HepG2 (cell line): ENCODE measurements around the gene FGFBP2. TPM values are rescaled to one million over a fixed set of nuclear protein-coding genes. Genes with fewer than 3 reads are reported as not detected.

Experiments
- ATAC-seq: fragments of 200-7000 bp; cut with Tn5 transposase; 3 replicates; pipeline ENCODE4 v1.9.1; 2020; ENCODE audit warnings: mild to moderate bottlenecking, moderate library complexity
- BruUV-seq: library from RNA; stranded (reverse); fragments of 400-500 nt; replicated peaks from 2 replicates; lab custom pipeline; 2021; lab: Mats Ljungman, UMichigan
- CTCF ChIA-PET: fragments of 300-600 bp; formaldehyde crosslinking; extraction: SDS; loops from one replicate; lab custom pipeline; 2021; ENCODE audit warnings: low total read pairs, inconsistent platforms, low intra/inter-chr PET ratio; lab: Yijun Ruan, JAX
- POLR2A ChIA-PET: fragments of 350-600 bp; sonication (Branson Sonifier 250); formaldehyde crosslinking; loops from one replicate; lab custom pipeline; 2020; ENCODE audit warnings: antibody characterized with exemption, inconsistent platforms; lab: Yijun Ruan, JAX
- DNase-seq: peaks from one replicate; pipeline ENCODE4 v3.0.0-alpha.2; 2015; ENCODE audit warnings: low spot score
- FAIRE-seq: peaks from 3 replicates; lab custom pipeline; 2011; peaks lifted over from hg19 to GRCh38; lab: Jason Lieb, UNC
- H2AFZ ChIP-seq: one replicate; pipeline ENCODE4 v1.6.1; 2011; ENCODE audit warnings: low read length, inconsistent platforms
- H3K27ac ChIP-seq: fragments of 300-600 bp; 3 replicates; pipeline ENCODE4 v1.8.0; 2011; ENCODE audit warnings: mixed run types, mild to moderate bottlenecking, mixed read lengths, low read length, inconsistent platforms; ENCODE audit not compliant: insufficient read depth; ENCODE audit errors: extremely low read length
- H3K27me3 ChIP-seq, 2 experiments: fragments of 200-600 bp in 1 of 2; 2 replicates in 1 of 2; 3 replicates in 1 of 2; pipeline versions ENCODE4 v1.6.0 to v1.8.0; 2011; ENCODE audit warnings: low read length in 2 of 2, mild to moderate bottlenecking in 2 of 2, moderate library complexity in 2 of 2, inconsistent platforms in 1 of 2; ENCODE audit not compliant: insufficient read depth in 2 of 2, control insufficient read depth in 1 of 2
- H3K36me3 ChIP-seq, 2 experiments: fragments of 200-600 bp in 1 of 2; replicated peaks in 1 of 2; 2 replicates in 1 of 2; 3 replicates in 1 of 2; pipeline versions ENCODE4 v1.5.1 to v1.8.0; 2011; ENCODE audit warnings: low read length in 2 of 2, inconsistent platforms in 1 of 2; ENCODE audit not compliant: insufficient read depth in 2 of 2, control insufficient read depth in 1 of 2
- H3K4me1 ChIP-seq: 2 replicates; pipeline ENCODE4 v1.5.1; 2012; ENCODE audit warnings: low read length, inconsistent platforms; ENCODE audit not compliant: insufficient read depth
- H3K4me2 ChIP-seq: 2 replicates; pipeline ENCODE4 v1.6.0; 2011; ENCODE audit warnings: low read depth, low read length, inconsistent platforms
- H3K4me3 ChIP-seq, 3 experiments: fragments of 200-600 bp in 1 of 3; sonication (generic), shearing (Covaris generic) in 1 of 3; replicated peaks in 1 of 3; 2 replicates each; pipeline ENCODE4 v1.5.1; 2011 to 2016; ENCODE audit warnings: low read length in 3 of 3, inconsistent platforms in 2 of 3, low read depth in 2 of 3, mild to moderate bottlenecking in 2 of 3, control low read depth in 1 of 3, mixed read lengths in 1 of 3; ENCODE audit not compliant: insufficient read depth in 1 of 3
- H3K79me2 ChIP-seq: one replicate; pipeline ENCODE4 v1.6.1; 2011; ENCODE audit warnings: low read length, inconsistent platforms; ENCODE audit not compliant: insufficient read depth
- H3K9ac ChIP-seq: 2 replicates; pipeline ENCODE4 v1.6.0; 2011; ENCODE audit warnings: mild to moderate bottlenecking, low read depth, low read length, inconsistent platforms; ENCODE audit not compliant: insufficient read depth
- H3K9me3 ChIP-seq: 2 replicates; pipeline ENCODE4 v1.5.1; 2012; ENCODE audit warnings: mild to moderate bottlenecking, low read length
- H4K20me1 ChIP-seq: 2 replicates; pipeline ENCODE4 v1.6.0; 2011; ENCODE audit warnings: inconsistent platforms, mild to moderate bottlenecking, low read length, moderate library complexity; ENCODE audit not compliant: insufficient read depth
- HNRNPUL1 ChIP-seq: fragments of 200-400 bp; formaldehyde crosslinking; IDR thresholded peaks from 2 replicates; pipeline ENCODE4 v1.6.1; 2017; ENCODE audit warnings: low read depth, mild to moderate bottlenecking, low read length, moderate library complexity
- IRF2 ChIP-seq: IDR thresholded peaks from 2 replicates; pipeline ENCODE4 v1.6.1; 2018; ENCODE audit warnings: missing genetic modification reagents, missing compliant biosample characterization
- KLF11 ChIP-seq: IDR thresholded peaks from 2 replicates; pipeline ENCODE4 v1.6.1; 2016; ENCODE audit warnings: missing compliant biosample characterization
- KLF15 ChIP-seq: sonication (generic); formaldehyde crosslinking; IDR thresholded peaks from 2 replicates; pipeline ENCODE4 v1.8.1; 2023; ENCODE audit warnings: borderline replicate concordance, mild to moderate bottlenecking, inconsistent platforms, missing genetic modification reagents, mixed read lengths
- PHF20 ChIP-seq: sonication (generic); formaldehyde crosslinking; IDR thresholded peaks from 2 replicates; pipeline ENCODE4 v1.5.0; 2020; ENCODE audit warnings: mild to moderate bottlenecking, missing genetic modification reagents
- TCF7L2 ChIP-seq: IDR thresholded peaks from 2 replicates; pipeline ENCODE4 v1.6.1; 2011; ENCODE audit warnings: mild to moderate bottlenecking, low read depth, low read length, moderate library complexity
- TEAD3 ChIP-seq: optimal IDR thresholded peaks from 2 replicates; pipeline ENCODE3; 2016; ENCODE audit warnings: borderline replicate concordance
- ZNF792 ChIP-seq: IDR thresholded peaks from 2 replicates; pipeline ENCODE4 v1.6.1; 2016
- ZNF879 ChIP-seq: sonication (generic); formaldehyde crosslinking; IDR thresholded peaks from 2 replicates; pipeline ENCODE4 v1.8.1; 2023; ENCODE audit warnings: missing genetic modification reagents
- WGBS: methylation state at CpG from one replicate; pipeline ENCODE4 v1.1.6; 2017; ENCODE audit warnings: low lambda C conversion rate; 5-methylcytosine and 5-hydroxymethylcytosine counted together
- in situ Hi-C: cut with HindIII; loops from 2 replicates; pipeline ENCODE4 v1.10.0; 2017; ENCODE audit warnings: low pct_unique_long_range_greater_than_20kb; ENCODE audit not compliant: extremely low pct_ligation_motif_present
- intact Hi-C: fragments of 100-400 bp; cut with micrococcal nuclease; formaldehyde crosslinking; loops from one replicate; pipeline ENCODE4 v1.10.0; 2022; ENCODE audit not compliant: unreplicated experiment
- polyA plus RNA-seq, 8 experiments: library from polyadenylated mRNA; depleted of rRNA in 3 of 8; stranded (reverse) in 7 of 8; unstranded in 1 of 8; fragments of >200 nt; fragmentation: Illumina TruSeq in 4 of 8; extraction: Trizol in 4 of 8; gene quantifications; 2 replicates each; pipeline versions ENCODE4 v1.2.1 to v1.2.3, GENCODE V29; 2011 to 2016; ENCODE audit warnings: low read depth in 4 of 8, missing spikeins in 1 of 8, mixed read lengths in 1 of 8; ENCODE audit not compliant: insufficient read depth in 1 of 8
- total RNA-seq, 5 experiments: library from RNA; depleted of rRNA; stranded (reverse); fragments of >200 nt; fragmentation: Illumina TruSeq; extraction: Trizol; gene quantifications; 2 replicates each; pipeline ENCODE4 v1.2.3, GENCODE V29; 2016; ENCODE audit warnings: low read depth in 1 of 5
- TF ChIP-seq, protein P1 (sequence below): sonication (generic); formaldehyde crosslinking; IDR thresholded peaks from 2 replicates; pipeline ENCODE4 v1.8.0; 2022; ENCODE audit warnings: mild to moderate bottlenecking, missing genetic modification reagents
- TF ChIP-seq, protein P2 (sequence below): sonication (generic); formaldehyde crosslinking; IDR thresholded peaks from 2 replicates; pipeline ENCODE4 v1.4.0; 2020; ENCODE audit warnings: missing genetic modification reagents, borderline replicate concordance
- TF ChIP-seq, protein P3 (sequence below): fragments of 450-650 bp; IDR thresholded peaks from 2 replicates; pipeline ENCODE4 v1.6.1; 2017
- TF ChIP-seq, protein P4 (sequence below): sonication (generic); formaldehyde crosslinking; IDR thresholded peaks from 2 replicates; pipeline ENCODE4 v1.4.0; 2020; ENCODE audit warnings: mild to moderate bottlenecking, missing genetic modification reagents

FGFBP2 gene
- total and polyA plus RNA-seq, 2 of the 13 experiments (the other 11 are each of a cell fraction or from before 2014, with no cell fraction given) = not detected

DNA sequence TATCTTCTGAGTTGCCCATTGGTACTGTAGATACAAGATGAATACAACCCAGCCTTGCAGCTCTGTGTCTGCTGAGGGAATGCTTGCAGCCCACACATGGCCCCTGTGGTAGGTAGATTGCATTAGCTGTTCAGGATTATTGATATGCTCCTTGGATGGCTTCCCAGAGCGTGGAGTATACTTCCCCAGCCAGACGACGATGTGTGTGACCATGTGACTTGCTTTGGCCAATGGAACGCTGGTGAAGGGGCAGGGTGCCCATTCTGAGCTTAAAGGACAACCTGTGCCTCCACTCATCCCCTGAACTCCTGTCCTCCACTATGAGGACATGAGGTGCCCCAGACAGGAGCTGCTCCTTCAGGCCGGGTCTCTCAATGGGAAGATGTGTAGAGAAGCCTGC lies 23.9 kb upstream of the FGFBP2 start:
- intact Hi-C loops (no loop called here), in situ Hi-C loops (no loop called here)
- POLR2A ChIA-PET = no interaction called here
- H4K20me1 ChIP-seq = no peaks in the 10 kb centered on the region
- no peak overlapping the region for H3K9ac ChIP-seq
- 27% methylated on average over 5 of the region's 5 CpGs for WGBS
- BruUV-seq = no TSS peak
- CTCF ChIA-PET = no interaction called here
- H3K79me2 ChIP-seq = no peaks in the 10 kb centered on the region
- no peaks in the 10 kb centered on the region; a peak in 1 of 5 replicates for H3K36me3 ChIP-seq
- no peak overlapping the region for H3K4me3 ChIP-seq
- no peak overlapping the region for H2AFZ ChIP-seq
- H3K27me3 ChIP-seq = no peaks in the 10 kb centered on the region
- no peak overlapping the region for H3K27ac ChIP-seq
- no peaks in the 10 kb centered on the region for H3K9me3 ChIP-seq
- H3K4me2 ChIP-seq = no peak overlapping the region
- FAIRE-seq (no peak), DNase-seq (no peak), ATAC-seq (no peak)
- H3K4me1 ChIP-seq = 0 out of 2 replicates have a peak, but pooled peaks cover 6% of the 10 kb centered on the region
- TF ChIP-seq KLF15 (CRISPR knock-in tag) (no peak), ZNF792 (no peak), TEAD3 (CRISPR knock-in tag) (no peak), IRF2 (CRISPR knock-in tag) (no peak), KLF11 (CRISPR knock-in tag) (no peak), ZNF879 (CRISPR knock-in tag) (no peak), TCF7L2 (no peak), HNRNPUL1 (no peak), PHF20 (CRISPR knock-in tag) (no peak)
- TF ChIP-seq, protein P1, sequence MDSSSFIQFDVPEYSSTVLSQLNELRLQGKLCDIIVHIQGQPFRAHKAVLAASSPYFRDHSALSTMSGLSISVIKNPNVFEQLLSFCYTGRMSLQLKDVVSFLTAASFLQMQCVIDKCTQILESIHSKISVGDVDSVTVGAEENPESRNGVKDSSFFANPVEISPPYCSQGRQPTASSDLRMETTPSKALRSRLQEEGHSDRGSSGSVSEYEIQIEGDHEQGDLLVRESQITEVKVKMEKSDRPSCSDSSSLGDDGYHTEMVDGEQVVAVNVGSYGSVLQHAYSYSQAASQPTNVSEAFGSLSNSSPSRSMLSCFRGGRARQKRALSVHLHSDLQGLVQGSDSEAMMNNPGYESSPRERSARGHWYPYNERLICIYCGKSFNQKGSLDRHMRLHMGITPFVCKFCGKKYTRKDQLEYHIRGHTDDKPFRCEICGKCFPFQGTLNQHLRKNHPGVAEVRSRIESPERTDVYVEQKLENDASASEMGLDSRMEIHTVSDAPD = no peak
- TF ChIP-seq, protein P2, sequence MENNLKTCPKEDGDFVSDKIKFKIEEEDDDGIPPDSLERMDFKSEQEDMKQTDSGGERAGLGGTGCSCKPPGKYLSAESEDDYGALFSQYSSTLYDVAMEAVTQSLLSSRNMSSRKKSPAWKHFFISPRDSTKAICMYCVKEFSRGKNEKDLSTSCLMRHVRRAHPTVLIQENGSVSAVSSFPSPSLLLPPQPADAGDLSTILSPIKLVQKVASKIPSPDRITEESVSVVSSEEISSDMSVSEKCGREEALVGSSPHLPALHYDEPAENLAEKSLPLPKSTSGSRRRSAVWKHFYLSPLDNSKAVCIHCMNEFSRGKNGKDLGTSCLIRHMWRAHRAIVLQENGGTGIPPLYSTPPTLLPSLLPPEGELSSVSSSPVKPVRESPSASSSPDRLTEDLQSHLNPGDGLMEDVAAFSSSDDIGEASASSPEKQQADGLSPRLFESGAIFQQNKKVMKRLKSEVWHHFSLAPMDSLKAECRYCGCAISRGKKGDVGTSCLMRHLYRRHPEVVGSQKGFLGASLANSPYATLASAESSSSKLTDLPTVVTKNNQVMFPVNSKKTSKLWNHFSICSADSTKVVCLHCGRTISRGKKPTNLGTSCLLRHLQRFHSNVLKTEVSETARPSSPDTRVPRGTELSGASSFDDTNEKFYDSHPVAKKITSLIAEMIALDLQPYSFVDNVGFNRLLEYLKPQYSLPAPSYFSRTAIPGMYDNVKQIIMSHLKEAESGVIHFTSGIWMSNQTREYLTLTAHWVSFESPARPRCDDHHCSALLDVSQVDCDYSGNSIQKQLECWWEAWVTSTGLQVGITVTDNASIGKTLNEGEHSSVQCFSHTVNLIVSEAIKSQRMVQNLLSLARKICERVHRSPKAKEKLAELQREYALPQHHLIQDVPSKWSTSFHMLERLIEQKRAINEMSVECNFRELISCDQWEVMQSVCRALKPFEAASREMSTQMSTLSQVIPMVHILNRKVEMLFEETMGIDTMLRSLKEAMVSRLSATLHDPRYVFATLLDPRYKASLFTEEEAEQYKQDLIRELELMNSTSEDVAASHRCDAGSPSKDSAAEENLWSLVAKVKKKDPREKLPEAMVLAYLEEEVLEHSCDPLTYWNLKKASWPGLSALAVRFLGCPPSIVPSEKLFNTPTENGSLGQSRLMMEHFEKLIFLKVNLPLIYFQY = no peak
- TF ChIP-seq, protein P3, sequence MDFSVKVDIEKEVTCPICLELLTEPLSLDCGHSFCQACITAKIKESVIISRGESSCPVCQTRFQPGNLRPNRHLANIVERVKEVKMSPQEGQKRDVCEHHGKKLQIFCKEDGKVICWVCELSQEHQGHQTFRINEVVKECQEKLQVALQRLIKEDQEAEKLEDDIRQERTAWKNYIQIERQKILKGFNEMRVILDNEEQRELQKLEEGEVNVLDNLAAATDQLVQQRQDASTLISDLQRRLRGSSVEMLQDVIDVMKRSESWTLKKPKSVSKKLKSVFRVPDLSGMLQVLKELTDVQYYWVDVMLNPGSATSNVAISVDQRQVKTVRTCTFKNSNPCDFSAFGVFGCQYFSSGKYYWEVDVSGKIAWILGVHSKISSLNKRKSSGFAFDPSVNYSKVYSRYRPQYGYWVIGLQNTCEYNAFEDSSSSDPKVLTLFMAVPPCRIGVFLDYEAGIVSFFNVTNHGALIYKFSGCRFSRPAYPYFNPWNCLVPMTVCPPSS = no peak
- TF ChIP-seq, protein P4, sequence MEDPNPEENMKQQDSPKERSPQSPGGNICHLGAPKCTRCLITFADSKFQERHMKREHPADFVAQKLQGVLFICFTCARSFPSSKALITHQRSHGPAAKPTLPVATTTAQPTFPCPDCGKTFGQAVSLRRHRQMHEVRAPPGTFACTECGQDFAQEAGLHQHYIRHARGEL (CRISPR knock-in tag) = no peak
